ENCODE measurements around the gene EXT2.

- TF ChIP-seq JUNB (IDR thresholded peaks at IDR 0.05; ENCODE audit: unreplicated experiment) (no peak), REST (IDR thresholded peaks at IDR 0.05; ENCODE audit: unreplicated experiment) (no peak), CTCF (conservative IDR thresholded peaks at IDR 0.05; ENCODE audit: low read depth in 2 of 2) (no peak), EZH2phosphoT487 (IDR thresholded peaks at IDR 0.05; ENCODE audit: unreplicated experiment) (no peak), EZH2 (IDR thresholded peaks at IDR 0.05; ENCODE audit: low read depth, unreplicated experiment) (no peak), CREB1 (CRISPR knock-in tag; IDR thresholded peaks at IDR 0.05; ENCODE audit: low read depth) (no peak)
These were observed 124.6 kb downstream of the EXT2 start for GRCh38 chr11:44219830-44220796.
